Transverse colon (tissue), 4 donors: ENCODE data around the gene UCK2. TPM values are rescaled to one million over a fixed set of nuclear protein-coding genes. Genes with fewer than 3 reads are reported as not detected.

Source experiments
- DNase-seq: peaks from one replicate; pipeline ENCODE4 v3.0.0-alpha.2; 2019
- H3K27ac ChIP-seq, 4 donors: fragments of 200-600 bp; sonication (generic); 2 replicates each; pipeline ENCODE4 v1.5.1; 2016 to 2018; ENCODE audit warnings: inconsistent platforms in 4 of 4
- H3K27me3 ChIP-seq: fragments of 200-600 bp; sonication (generic); 2 replicates; pipeline ENCODE4 v1.5.1; 2017; ENCODE audit warnings: inconsistent platforms
- H3K36me3 ChIP-seq, 4 donors: fragments of 200-600 bp; sonication (generic); 2 replicates each; pipeline ENCODE4 v1.5.1; 2017 to 2019; ENCODE audit warnings: inconsistent platforms in 4 of 4
- H3K4me1 ChIP-seq, 4 donors: fragments of 200-600 bp; sonication (generic); 2 replicates each; pipeline ENCODE4 v1.5.1; 2017 to 2020; ENCODE audit warnings: inconsistent platforms in 4 of 4
- H3K4me3 ChIP-seq, 4 donors: fragments of 200-600 bp; sonication (generic); 1 replicate in 1 of 4; 2 replicates in 3 of 4; pipeline versions ENCODE4 v1.5.1 to v1.6.1; 2017 to 2019; ENCODE audit warnings: inconsistent platforms in 4 of 4
- H3K9me3 ChIP-seq, 2 donors: fragments of 200-600 bp; sonication (generic); 2 replicates each; pipeline ENCODE4 v1.5.1; 2017 to 2019; ENCODE audit warnings: inconsistent platforms in 2 of 2
- CTCF ChIP-seq, 5 experiments: fragments of 200-600 bp in 3 of 5; fragments of 450-650 bp in 2 of 5; sonication (generic) in 3 of 5; IDR thresholded peaks; 1 replicate in 2 of 5; 2 replicates in 3 of 5; pipeline ENCODE4 v1.5.1; 2016 to 2017; ENCODE audit warnings: antibody characterized with exemption in 5 of 5, inconsistent platforms in 3 of 5, mild to moderate bottlenecking in 2 of 5, moderate library complexity in 1 of 5
- EP300 ChIP-seq: sonication (generic); formaldehyde crosslinking; IDR thresholded peaks from one replicate; pipeline ENCODE4 v1.6.1; 2017; ENCODE audit warnings: antibody characterized with exemption, low read depth
- POLR2A ChIP-seq: fragments of 450-650 bp; IDR thresholded peaks from one replicate; pipeline ENCODE4 v1.6.1; 2016; ENCODE audit warnings: antibody characterized with exemption, mild to moderate bottlenecking, moderate library complexity
- POLR2AphosphoS5 ChIP-seq, 3 donors: sonication (generic); formaldehyde crosslinking; IDR thresholded peaks; one replicate each; pipeline ENCODE4 v1.6.1; 2016; ENCODE audit warnings: antibody characterized with exemption in 3 of 3
- WGBS, 2 donors: methylation state at CpG; one replicate each; pipeline ENCODE4 v1.1.5; 2018; ENCODE audit warnings: low coverage in 1 of 2; 5-methylcytosine and 5-hydroxymethylcytosine counted together
- in situ Hi-C, 4 donors: fragments of 200-750 bp; cut with MboI; loops; one replicate each; pipeline versions ENCODE4 v1.15.0 to v1.15.1; 2017; ENCODE audit warnings: low sequenced_read_pairs in 3 of 4, low pct_ligation_motif_present in 1 of 4, low pct_unique_long_range_greater_than_20kb in 1 of 4
- intact Hi-C: fragments of 100-400 bp; cut with DNase I; formaldehyde crosslinking; loops from one replicate; pipeline ENCODE4 v1.15.1; 2023; ENCODE audit warnings: low total_unique reads
- total RNA-seq, 4 donors: library from RNA; depleted of rRNA; stranded (reverse); fragments of >200 nt; gene quantifications; one replicate each; pipeline ENCODE4 v1.1.0, GENCODE V29; 2016

Gene UCK2
- total RNA-seq, 4 donors from 2014 or later, result 18.9 to 96.5 (median 69.7) TPM

DNA sequence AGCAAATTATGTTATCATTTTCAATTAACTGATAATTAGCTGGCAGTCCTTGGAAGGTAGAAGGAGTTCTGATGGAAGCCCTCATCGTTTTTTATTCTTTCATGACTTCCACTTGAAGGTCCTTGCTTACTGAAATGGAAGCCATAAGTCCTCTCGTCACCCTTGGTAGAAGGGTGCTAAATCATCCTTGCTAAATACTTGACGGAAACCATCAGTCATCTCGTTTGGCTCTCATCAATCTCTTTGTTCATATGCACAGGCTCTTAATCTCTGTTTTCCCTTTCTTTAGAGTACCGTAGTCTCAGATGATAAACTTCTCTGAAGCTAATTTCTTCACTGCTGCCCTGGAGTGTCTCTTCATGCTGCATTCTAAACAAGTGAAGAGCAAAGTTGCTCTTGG lies 34.5 kb downstream of the UCK2 start:
- Histone ChIP-seq H3K27ac (peak overlapping the region; percentile 30 to 65 (median 46)), H3K9me3 (no peaks in the 10 kb centered on the region), H3K27me3 (no peaks in the 10 kb centered on the region), H3K4me1 (peaks cover 13 to 77% (median 66%) of the 10 kb centered on the region in 4 donors), H3K36me3 (no peaks in the 10 kb centered on the region), H3K4me3 (no peak overlapping the region)
- DNase-seq, result no peak
- in situ Hi-C loops (no loop called here), intact Hi-C loops (no loop called here)
- 71 to 74% methylated on average over 5 of the region's 5 CpGs for WGBS, 2 donors
- TF ChIP-seq POLR2A (no peak), CTCF (IDR thresholded peaks at IDR 0.05) (no peak), POLR2AphosphoS5 (IDR thresholded peaks at IDR 0.05) (no peak), EP300 (no peak)

DNA sequence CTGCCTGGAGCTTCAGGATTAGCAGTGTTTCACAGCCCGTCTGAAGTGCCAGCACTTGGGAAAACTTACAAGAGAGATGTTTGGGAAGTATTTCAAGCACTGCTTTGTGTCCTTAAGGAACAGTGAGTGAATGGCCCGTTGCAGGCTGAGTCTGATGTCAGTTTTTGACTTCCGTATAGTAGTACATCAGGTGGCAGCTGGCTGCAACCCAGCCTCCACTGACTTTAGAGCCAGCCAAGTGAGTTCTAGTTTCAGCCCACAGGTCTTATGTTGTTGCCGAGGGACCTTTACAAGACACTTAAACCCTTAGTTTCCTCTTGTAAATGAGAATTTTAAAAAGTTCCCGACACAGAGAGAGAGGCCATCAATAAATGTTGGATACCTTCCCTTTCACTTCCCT lies 35.0 kb downstream of the UCK2 start:
- Histone ChIP-seq H3K36me3 (no peaks in the 10 kb centered on the region), H3K27me3 (no peaks in the 10 kb centered on the region), H3K27ac (peak overlapping the region; percentile 30 to 65 (median 46)), H3K4me3 (no peak overlapping the region), H3K4me1 (peaks cover 11 to 73% (median 63%) of the 10 kb centered on the region in 4 donors), H3K9me3 (no peaks in the 10 kb centered on the region)
- peak; percentile 43 for DNase-seq
- in situ Hi-C loops (no loop called here), intact Hi-C loops (no loop called here)
- 35% methylated on average over 5 of the region's 5 CpGs; no CpG with 5 or more reads in 1 of the 2 donors for WGBS, 2 donors
- TF ChIP-seq CTCF (IDR thresholded peaks at IDR 0.05), result no peak
- TF ChIP-seq EP300, result no peak
- TF ChIP-seq POLR2AphosphoS5 (IDR thresholded peaks at IDR 0.05), result no peak
- TF ChIP-seq POLR2A, result no peak

DNA sequence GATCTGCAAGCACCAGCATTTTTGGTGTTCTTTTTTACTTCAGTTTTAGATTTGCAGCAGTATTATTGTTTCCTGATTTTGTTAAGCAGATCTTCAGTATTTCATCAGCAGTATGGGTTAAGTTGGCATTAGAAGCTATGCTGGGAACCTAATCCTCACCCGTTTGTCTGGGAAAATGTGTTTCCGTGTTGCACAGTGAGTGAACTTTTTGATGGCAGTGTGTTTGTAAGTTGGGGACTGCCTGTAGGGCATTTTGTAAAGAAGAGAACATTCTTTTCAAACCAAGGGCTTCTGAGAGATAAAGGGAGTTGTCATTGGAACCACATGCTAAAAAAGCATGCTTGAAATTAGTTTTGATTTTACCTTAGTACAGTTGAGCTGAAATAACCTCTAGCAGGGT lies 35.9 kb downstream of the UCK2 start:
- H3K4me1 ChIP-seq, result peaks cover 6 to 64% (median 54%) of the 10 kb centered on the region in 4 donors
- no peak overlapping the region for H3K4me3 ChIP-seq
- TF ChIP-seq EP300 (no peak), POLR2A (no peak), CTCF (IDR thresholded peaks at IDR 0.05) (no peak), POLR2AphosphoS5 (IDR thresholded peaks at IDR 0.05) (no peak)
- 77% methylated on average over 2 of the region's 2 CpGs; no CpG with 5 or more reads in 1 of the 2 donors for WGBS, 2 donors
- H3K27me3 ChIP-seq, result no peaks in the 10 kb centered on the region
- intact Hi-C loops (no loop called here), in situ Hi-C loops (no loop called here)
- DNase-seq, result no peak
- H3K27ac ChIP-seq, result no peak overlapping the region
- no peaks in the 10 kb centered on the region for H3K36me3 ChIP-seq
- H3K9me3 ChIP-seq, result no peaks in the 10 kb centered on the region

GRCh38 chr1:165865633-165866340 lies 38.4 kb downstream of the UCK2 start:
- H3K27me3 ChIP-seq, result no peaks in the 10 kb centered on the region
- peaks cover 7 to 40% (median 31%) of the 10 kb centered on the region in 4 donors for H3K4me1 ChIP-seq
- no peaks in the 10 kb centered on the region for H3K36me3 ChIP-seq
- 80 to 81% methylated on average over 5 to 12 of the region's 12 CpGs for WGBS, 2 donors
- TF ChIP-seq POLR2AphosphoS5 (IDR thresholded peaks at IDR 0.05), result peak in 1 of 3 donors; percentile 9
- TF ChIP-seq EP300, result no peak
- TF ChIP-seq CTCF (IDR thresholded peaks at IDR 0.05), result no peak
- no peak overlapping the region for H3K4me3 ChIP-seq
- in situ Hi-C loops, result no loop called here
- intact Hi-C loops, result no loop called here
- peak overlapping the region; percentile 45 to 57 (median 50) for H3K27ac ChIP-seq
- no peaks in the 10 kb centered on the region for H3K9me3 ChIP-seq
- DNase-seq, result no peak
